A172 (cell line): ENCODE measurements around the gene SMG7. TPM values are rescaled to one million over a fixed set of nuclear protein-coding genes. Genes with fewer than 3 reads are reported as not detected.

Experiments
- DNase-seq: peaks from one replicate; pipeline ENCODE4 v3.0.0-alpha.2; 2015; ENCODE audit warnings: low spot score
- total RNA-seq: library from RNA; depleted of rRNA; stranded (reverse); fragments of >200 nt; shearing (Covaris generic); gene quantifications from 2 replicates; pipeline ENCODE4 v1.2.3, GENCODE V29; 2014

Gene SMG7
- total RNA-seq, 1 experiment from 2014 or later: 19.6 TPM

DNA sequence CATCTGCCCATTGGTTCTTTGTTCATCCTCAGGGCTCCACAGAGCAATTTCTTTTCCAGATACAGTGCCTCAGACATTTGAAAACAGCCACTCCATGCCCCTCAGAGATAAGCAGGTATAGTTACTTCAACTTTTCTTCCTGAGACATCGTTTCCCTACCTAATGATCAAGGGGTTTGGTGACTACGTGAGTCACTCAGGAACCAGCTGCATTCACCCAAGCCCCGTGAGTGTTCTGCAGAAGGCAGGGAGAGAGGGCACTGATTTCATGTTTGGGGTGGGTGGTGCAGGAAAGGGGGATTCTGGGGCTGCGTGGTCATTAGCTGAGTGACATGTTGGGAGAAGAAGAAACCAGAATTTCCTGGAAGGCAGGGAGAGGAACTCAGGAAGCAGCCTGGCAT lies 93.0 kb downstream of the SMG7 start:
- no peak for DNase-seq

- no peak for DNase-seq
These were observed 93.7 kb downstream of the SMG7 start for GRCh38 chr1:183566026-183566425.

GRCh38 chr1:183567584-183567983 lies 95.3 kb downstream of the SMG7 start:
- DNase-seq: peak; percentile 65

DNA sequence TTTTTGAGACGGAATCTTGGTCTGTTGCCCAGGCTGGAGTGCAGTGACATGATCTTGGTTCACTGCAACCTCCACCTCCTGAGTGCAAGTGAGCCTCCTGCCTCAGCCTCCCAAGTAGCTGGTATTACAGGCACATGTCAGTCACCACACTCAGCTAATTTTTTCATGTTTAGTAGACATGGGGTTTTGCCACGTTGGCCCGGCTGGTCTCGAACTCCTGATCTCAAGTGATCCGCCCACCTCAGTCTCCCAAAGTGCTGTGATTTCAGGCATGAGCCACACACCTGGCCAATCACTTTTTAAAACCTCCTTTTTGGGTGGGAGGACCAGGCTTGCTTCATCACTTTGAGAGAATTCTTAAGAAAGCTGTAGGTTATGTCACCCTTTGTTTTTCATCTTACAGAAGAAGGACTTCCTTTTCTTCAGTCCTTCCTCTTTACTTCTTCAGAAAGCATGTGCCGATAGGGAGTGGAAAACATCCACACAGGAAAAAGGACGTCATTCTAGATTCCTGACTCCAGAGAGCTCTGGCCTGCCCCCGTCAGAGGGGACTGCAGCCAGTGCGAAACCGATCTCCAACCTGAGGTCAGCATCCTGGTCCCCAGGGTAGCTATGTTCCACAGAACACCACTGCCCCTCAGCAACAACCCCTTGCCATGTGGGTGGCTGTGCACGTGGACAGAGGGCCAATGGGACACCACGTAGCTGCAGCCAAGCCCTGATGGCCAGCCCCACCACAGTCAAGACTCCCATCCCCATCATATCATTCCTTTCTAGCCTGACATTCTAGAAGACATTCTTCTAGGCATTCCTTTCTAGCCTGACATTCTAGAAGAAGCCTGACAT lies 96.1 kb downstream of the SMG7 start:
- no peak for DNase-seq

- DNase-seq: peak; percentile 52
These were observed 96.8 kb downstream of the SMG7 start for GRCh38 chr1:183569141-183569540.

GRCh38 chr1:183569801-183570200 lies 97.5 kb downstream of the SMG7 start:
- no peak for DNase-seq

- DNase-seq: no peak
These were observed 98.2 kb downstream of the SMG7 start for GRCh38 chr1:183570451-183570850.

- DNase-seq: peak; percentile 36
These were observed 99.5 kb downstream of the SMG7 start for GRCh38 chr1:183571678-183572268.

DNA sequence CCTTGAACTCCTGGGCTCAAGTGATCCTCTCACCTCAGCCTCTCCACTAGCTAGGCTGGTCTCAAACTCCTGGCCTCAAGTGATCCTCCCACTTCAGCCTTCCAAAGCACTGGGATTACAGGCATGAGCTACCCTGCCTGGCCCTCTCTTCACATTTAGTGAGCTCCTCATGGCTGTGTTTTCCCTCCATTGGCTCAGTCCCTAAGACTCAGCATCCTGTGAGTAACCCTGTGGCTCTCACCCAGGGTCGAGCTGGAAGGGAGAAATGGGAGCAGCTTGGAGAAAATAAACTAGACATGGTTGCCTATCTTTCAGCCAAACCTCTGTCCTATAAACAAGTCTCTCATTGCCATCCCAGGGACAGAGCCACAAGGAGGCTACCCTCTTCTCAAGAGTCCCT lies 100.4 kb downstream of the SMG7 start:
- no peak for DNase-seq

DNA sequence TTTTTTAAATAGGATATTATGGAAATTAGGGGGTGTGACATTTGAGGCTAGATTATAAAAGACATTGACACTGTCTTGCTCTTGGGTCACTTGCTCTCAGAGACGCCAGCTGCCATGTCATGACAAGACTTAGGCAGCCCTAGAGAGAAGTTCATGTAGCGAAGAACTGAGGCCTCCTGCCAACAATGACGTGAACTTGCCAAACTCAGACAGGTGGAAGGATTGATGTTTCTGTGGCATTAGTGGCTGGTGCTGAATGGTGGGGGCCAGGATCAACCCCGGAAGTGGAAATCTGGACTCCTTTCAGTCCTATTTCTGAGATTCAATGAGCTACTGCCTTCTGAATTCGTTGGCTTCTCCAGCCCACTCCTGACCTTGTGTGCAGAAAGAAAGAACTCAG lies 103.3 kb downstream of the SMG7 start:
- DNase-seq: no peak

- DNase-seq: no peak
These were observed 104.2 kb downstream of the SMG7 start for GRCh38 chr1:183576537-183576936.

DNA sequence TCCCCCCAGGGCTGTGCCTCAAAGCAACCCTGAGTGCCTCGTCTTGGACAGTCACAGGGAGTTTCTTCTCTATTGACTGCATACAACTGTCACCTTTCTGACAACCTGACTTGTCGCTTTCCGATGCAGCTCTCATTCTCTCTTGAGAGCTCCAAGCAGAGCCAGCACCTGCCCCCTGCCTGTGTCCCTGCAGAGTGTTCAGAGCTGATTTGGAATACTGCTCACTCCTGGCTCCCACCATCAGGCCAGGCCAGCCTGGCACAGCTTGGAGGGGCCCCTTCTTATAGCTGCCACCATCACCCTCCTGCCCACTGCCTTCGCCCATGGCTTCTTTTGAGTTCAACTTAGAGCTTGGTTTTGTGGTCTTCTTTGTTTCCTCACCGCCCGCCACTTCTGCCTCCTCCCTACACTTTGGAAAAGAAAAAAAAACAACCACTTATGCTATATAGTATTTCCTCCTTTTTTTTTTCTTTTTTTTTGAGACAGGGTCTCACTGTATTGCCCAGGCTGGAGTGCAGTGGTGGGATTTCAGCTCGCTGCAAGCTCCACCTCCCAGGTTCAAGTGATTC lies 105.7 kb downstream of the SMG7 start:
- DNase-seq: no peak

DNA sequence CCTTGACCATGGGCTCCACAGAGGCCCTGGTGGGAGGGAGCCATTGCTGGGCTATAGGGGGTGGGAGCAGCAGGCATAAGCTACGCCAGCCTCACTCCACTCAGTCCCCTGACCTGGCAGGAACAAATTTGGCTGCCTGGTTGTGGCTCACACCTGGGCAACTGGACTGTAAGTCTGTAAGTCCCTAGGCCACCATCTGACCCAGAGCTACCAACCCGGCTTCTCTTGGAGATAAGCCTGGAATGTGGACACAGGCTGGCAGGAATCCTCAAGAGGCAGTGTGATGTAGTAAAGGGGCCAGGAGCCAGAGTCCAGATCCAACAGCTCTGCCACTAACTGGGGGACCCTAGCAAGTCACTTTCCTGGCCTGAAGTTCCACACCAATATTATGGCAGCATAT lies 106.6 kb downstream of the SMG7 start:
- DNase-seq: no peak

- DNase-seq: peak; percentile 25
These were observed 108.0 kb downstream of the SMG7 start for GRCh38 chr1:183580281-183580682.

GRCh38 chr1:183582021-183582713 lies 109.9 kb downstream of the SMG7 start:
- no peak for DNase-seq

DNA sequence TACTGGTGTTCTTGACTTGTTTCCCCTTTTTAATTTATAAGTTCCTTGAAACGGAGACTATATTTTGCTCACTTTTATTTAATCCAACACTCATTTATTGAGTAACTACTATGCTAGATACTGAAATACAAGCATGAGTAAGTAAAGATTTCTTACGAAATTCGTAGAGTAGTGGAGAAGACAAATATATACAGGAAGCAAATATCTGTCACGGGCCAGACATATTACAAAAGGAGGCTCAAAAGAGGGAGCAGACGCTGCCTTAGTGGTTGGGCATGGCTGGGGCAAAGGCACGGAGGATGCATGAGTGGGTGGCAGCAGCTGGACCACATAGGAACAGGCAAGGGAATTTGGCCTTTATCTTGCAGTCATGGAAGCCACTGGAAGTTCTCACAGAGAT lies 111.2 kb downstream of the SMG7 start:
- no peak for DNase-seq

DNA sequence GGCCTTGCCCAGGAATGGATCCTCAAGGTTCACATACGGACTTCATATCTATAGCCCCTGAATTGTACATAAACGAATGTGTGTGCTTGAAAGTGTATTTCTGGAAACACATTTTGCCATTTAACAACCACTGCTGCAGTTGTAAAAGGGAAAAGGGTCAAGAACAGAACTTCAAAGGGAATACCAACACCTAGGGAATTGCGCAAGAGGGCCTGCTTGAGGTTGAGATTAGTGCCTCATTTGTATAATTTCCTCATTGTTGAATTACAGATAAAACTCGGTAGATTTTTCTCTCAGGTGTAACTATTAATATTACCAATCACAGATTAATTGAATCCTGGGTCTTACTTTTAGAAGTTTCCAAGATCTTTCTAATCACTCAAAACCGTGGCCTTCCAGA lies 111.8 kb downstream of the SMG7 start:
- no peak for DNase-seq

DNA sequence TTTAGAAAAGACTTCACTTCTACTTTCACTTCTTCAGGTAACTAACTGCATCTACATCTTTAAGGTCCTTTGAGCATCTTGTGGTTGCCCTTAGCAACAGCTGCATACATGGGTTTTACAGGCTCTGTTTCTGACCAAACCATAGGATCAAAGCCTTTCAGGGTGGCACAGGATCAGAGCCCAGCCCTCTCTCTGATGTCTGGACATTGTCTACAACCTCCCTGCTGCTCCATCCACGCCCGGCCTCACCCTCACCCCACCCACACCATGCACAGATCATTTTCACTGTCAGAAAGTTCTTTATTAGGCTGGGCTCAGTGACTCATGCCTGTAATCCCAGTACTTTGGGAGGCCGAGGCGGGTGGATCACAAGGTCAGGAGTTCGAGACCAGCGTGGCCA lies 112.7 kb downstream of the SMG7 start:
- DNase-seq: peak; percentile 25

DNA sequence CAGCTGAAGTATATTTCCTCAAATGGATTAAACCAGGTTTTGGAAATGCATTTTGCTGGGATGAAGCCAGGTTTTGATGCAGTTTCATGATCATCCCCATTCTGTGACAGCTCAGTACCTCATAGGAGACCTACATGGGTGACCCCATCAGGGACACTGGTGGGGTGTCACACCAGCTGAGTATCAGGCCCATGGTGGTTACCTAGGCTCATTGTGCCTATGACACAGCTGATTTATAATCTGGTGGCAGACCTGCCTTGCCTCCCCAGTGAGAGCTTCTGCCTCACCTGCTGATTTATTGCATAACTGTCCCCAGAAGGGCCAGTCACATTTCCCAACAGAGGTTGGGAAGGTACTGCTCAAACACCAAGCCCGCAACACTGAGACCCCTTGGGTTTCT lies 114.2 kb downstream of the SMG7 start:
- DNase-seq: no peak

DNA sequence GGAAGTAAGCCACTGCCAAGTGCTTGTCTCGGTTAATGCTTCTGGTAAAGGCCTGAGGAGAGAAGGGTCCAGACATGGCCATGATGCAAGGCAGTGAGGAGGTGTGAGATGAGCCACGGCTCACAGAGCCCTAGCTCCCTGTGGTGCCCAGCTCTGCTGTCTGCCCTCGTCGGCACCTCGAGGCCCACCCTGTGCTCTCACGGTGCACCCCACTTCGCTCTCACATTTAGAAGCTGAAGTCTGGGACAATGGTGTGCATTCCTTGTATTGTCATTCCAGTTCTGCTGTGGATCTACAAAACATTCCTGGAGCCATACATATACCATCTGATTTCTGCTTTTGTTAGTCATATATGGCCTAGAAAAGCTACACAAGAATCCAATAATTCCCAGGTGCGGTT lies 114.6 kb downstream of the SMG7 start:
- no peak for DNase-seq

DNA sequence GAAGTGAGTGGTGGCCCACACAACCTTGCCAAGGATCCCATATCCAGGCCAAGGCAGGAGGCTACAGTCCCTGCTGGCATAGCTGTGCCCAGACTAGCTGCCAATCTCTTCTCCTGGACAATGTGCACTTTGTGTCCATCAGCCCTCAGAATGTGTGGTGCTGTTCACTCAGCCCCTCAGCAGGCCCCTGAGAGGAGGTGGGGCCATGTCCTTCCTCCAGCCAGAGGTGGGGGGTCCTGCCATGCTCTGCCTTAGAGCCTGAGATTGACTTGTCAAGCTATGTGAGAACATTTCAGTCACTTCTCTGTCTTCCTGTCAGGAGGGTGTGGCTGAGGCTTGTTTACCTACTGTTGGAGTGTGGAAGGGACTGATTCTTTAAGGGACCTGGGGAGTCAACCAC lies 116.5 kb downstream of the SMG7 start:
- DNase-seq: no peak

DNA sequence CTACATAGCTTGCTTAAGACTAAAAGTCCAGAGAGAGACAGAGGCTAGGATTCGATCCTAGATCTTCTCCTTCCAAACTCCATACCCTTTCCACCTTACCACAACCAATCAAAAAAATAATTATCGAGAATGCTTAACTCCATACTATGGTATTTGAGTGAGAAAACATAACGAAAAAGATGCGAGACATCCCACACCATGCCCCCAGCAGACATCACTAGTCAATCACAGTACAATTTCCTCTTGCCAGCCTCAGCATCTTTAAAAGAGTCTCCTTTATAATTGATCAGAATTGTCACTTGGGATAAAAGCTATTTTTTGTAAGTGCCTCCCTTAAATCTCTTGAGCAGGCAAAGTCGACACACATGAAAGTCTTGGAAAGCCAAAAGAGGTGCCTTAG lies 117.1 kb downstream of the SMG7 start:
- DNase-seq: no peak

GRCh38 chr1:183589874-183590243 lies 117.6 kb downstream of the SMG7 start:
- DNase-seq: no peak
